Activated naive CD8-positive, alpha-beta T cell treated with anti-CD3 and anti-CD28 coated beads, Interleukin-2, amount 50 U/mL, for 16 hours (primary cell): ENCODE results near the gene CAMTA1.
"Not testable (repeated sequence)": the region's sequence is repeated elsewhere in the genome, so short reads cannot be mapped to it uniquely, and the experiment has no call there.

Source experiments
- DNase-seq: peaks from one replicate; pipeline ENCODE4 v3.0.0-alpha.2; 2020; ENCODE audit warnings: low read depth, low spot score

Gene CAMTA1

DNA sequence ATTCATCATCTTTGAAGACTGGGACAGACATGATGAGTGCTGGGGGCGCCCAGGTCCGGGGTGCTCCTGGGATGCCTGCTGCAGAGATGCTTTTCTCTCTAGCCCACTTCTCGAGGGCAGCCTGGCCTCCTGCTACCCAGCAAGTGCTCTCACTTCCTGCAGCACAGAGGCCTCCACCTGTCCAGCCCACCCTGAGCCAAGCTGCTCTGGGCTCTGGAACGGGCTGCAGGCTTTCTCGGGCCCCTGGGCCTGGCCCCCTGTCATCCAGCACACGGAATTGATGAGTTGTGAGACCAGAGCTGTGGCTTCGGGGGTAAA lies 516.4 kb downstream of the CAMTA1 start:
- no peak for DNase-seq

DNA sequence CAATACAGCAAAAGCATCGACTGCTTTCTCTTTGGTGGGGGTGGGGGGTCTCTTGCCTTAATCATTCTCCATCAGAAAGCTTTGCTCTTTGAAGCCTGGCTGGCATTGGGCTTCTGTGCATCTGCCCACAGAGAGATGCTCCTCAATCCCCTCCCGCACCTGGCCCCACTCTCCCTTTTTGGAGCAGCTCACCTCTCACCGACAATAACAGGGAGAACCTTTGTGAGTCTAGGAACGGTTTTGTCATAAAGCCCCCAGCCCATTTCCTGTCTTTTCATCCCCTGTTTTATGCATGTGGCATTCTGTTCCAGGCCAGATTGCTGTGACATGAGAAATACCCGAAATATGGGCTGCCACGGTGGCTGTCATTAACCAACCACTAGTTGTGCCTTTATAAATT lies 516.9 kb downstream of the CAMTA1 start:
- no peak for DNase-seq

DNA sequence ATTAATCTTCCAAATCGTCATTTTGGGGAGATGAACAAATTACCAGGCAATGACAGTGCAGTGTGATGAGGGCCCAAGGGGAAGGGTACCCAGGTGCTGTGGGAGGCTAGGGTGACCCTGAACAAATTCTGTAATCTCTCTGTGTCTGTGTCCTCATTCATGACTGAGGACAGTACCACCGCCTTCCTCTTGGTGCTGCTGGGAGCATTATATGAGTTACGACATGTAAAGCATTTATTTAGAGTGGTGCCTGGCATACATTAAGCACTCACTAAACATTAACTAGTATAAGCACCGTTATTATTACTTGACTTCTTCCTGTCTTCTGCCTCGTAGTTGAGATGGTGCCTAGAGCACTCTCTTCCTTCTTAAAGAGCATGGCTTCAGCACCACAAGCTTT lies 517.6 kb downstream of the CAMTA1 start:
- no peak for DNase-seq

DNA sequence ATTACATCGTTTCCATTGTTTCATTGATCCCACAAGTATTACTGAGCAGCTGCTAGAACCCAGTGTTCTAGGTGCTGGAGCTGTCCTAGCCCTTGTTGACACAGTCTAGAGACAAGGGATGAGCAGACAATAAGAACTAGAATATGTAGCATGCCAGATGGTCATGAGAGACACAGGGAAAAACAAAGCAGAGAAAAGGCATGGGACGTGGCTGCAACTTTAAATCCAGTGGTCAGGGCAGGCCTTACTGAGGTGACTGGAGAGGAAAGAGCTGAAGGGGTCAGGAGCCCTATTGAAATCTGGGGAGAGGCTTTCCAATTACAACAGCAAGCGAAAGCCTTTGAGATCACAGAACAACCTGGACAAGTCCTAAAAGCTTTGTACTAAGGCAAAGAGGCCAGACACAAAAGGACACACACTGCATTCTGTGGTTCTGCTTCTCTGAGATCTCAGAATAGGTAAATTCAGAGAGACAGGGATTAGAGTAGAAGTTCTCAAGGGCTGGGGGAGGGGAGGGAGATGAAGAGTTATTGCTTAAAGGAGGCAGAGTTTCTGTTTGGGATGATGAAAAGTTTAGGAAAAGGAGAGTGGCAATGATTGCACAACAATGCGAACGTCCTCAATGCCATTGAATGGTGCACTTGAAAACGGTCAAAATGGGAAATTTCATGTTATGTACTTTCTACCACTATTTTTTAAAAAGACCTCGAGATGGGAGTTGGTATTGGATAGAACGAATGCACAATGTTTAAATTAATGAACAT lies 518.5 kb downstream of the CAMTA1 start:
- no peak for DNase-seq

DNA sequence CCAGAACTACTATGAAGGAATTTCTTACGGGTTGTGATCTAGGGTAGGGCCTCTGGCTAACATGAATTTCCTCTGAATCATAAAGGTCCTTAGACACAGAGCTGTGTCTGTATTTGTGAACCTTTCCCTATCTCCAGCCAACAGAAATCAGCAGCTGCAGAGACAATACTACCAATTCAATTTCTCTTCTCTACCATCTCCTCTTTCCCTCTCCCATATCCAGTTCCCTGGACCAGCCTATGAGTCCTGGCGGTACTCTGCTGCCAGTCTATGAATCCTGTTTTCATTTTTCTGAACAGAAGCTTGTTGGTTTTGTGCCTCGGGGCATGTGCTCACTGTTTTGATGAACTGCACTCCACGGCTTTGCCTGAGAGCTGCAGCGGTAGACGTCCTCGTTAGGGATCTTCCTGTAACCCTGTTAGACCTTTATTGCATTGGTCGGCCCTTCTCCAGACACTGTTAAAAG lies 527.9 kb downstream of the CAMTA1 start:
- no peak for DNase-seq

DNA sequence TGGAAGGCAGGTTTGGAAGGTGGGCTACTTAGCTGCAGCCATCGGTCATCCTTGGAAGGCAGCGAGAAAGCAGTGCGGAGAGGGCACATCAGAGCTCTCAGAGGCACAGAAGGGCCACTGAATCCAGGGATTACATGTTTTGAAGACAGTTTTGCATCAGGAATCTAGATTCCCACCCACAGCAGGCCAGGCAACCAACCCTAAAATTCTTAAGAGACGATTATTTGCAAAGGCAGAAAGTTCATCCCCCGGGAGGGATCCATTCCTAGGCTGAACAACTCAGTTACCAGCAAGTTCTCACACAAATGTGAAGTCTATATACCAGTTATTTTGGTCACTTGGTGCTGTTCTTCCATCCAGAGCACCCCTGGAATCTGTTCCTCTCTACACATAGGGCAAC lies 528.6 kb downstream of the CAMTA1 start:
- no peak for DNase-seq

DNA sequence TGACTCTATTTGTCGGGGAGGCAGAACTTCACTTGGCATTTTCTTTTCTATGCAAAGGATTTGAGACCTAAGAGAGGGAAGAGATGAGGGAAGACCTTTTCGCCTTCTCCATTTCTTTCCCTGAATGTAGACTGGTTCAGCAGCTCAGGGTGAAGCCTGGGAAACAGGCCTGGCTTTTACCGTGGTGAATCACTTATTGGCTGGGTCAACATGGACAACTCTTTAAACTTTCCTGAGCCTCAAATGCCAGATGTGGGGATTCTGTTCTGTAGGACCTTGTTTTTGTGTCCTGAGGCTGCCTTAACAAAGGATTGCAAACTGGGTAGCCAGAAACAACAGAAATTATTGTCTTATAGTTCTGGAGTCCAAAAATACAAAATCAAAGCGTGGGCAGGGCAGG lies 530.1 kb downstream of the CAMTA1 start:
- DNase-seq: no peak

GRCh38 chr1:7315946-7316345 lies 530.7 kb downstream of the CAMTA1 start:
- no peak for DNase-seq

- DNase-seq: no peak
Observed at GRCh38 chr1:7317888-7318287, 532.6 kb downstream of the CAMTA1 start.

GRCh38 chr1:7319196-7319595 lies 533.9 kb downstream of the CAMTA1 start:
- no peak for DNase-seq

- no peak for DNase-seq
Observed at GRCh38 chr1:7320661-7321060, 535.4 kb downstream of the CAMTA1 start.

DNA sequence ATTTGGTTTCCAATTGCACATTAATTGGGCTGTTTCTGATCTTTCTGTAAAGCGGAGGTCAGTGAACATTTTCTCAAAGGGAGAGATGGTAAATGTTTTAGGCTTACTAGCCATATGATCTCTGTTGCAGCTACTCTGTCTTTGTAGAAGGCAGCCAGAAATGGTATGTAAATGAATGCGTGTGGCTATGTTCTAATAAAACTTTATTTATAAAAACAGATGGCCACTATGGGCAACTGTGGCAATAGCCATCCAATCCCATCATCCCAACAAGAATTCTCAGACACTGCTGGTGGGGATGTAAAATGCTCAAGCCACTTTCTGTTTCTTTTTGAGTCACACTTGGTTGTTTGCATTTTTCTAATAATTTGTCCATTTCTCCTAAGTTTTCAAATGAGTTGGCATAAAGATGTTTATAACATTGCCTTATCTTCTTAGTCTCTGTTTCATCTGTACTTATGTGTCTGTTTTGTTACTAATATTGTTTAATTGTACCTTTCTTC lies 537.1 kb downstream of the CAMTA1 start:
- DNase-seq: no peak

GRCh38 chr1:7322912-7323311 lies 537.7 kb downstream of the CAMTA1 start:
- no peak for DNase-seq

DNA sequence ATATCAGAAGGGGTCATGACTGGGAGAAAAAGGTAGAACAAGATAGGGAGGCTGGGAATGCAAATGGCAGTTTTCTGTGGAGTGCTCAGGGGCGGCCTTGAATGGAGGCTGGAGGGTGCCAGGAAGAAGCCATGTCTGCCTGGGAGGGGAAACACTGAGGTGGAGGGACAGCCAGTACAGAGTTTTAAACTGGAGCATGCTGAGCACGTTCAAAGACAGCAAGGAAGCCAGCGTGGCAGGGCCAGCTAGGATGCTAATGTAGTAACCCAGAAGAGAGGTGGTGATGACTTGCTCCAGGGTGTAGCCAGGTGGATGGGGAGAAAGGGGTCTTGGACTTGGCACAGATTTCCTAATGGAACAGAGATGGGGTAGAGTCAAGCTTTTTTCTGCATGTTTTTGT lies 540.0 kb downstream of the CAMTA1 start:
- no peak for DNase-seq

GRCh38 chr1:7326366-7326765 lies 541.1 kb downstream of the CAMTA1 start:
- no peak for DNase-seq

- no peak for DNase-seq
Observed at GRCh38 chr1:7327849-7328248, 542.6 kb downstream of the CAMTA1 start.

DNA sequence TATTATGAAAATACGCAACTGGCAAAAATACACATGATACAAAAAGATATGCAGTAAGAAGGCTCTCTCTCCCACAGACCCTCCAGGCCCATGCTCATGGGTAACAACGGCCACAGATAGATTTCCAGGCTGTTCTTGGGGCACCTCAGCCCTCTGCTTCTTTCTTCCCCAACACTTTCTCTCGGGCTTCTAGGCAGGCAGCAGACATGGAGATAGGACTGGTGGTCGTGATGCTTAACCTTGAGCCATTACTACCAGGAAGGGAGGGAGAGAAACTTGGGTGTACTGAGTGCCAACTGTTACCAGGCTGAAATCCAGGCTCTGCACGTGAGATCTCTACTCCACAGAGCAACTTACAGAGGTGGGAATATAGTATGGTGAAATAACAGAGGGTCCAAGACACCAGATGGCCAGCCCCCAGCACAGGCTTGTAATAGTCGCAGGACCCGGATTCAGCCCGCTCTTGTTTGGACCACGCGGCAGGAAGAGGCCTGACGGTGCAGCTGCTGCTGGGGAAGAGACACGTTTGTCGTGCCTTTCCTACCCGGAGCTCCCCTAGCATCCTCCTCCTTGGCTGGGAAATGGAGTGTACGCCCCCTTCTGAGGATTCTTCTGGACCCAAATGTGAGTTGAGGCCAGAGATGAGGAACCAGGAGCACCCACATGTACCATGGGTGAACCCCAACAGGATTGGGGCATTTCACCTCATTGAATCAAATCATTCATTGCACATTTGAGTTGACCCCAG lies 544.8 kb downstream of the CAMTA1 start:
- no peak for DNase-seq

DNA sequence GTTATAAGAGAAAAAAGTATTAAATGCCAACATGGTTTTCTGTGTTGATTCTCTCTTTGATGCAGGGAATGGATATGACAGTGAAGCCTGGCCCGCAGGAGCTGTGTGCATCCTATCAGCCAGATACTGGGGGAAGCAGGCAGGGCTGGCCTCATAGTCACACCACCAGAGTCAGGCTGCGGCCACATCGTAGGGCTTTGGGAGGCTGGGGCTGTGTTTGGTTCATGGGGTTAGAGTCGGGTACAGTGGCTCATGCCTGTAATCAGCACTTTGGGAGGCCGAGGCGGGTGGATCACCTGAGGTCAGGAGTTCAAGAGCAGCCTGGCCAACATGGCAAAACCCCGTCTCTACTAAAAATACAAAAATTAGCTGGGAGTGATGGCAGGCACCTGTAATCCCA lies 545.5 kb downstream of the CAMTA1 start:
- DNase-seq: not testable (repeated sequence)

DNA sequence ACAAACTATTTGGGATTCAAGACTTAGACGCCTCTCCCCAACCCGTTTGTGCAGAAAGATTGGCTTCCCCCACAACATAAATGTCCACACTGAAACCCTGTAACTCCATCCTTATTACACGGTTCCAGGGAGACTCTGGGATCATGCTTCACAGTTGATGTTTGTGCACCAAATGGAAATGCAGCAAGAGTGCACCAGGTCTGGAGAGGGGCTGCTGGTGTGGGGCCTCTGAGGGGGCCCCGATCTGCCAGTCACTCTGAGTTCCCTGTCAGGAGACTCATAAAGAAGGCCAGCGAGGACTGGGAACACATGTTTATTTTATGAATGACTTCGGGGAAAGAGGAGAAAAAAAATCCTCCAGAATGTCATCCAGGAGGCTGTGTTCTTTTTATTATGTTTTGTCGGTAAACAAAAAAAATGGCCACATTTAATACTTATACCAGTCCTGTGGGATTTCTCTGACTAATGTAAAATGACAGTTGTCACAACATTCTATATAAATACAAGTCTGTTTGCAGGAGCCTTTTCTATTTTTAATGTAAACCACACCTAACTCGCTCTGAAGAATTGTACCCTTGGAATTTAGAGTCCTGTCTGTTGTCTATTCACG lies 546.8 kb downstream of the CAMTA1 start:
- DNase-seq: no peak

- DNase-seq: no peak
Observed at GRCh38 chr1:7333094-7333493, 547.8 kb downstream of the CAMTA1 start.

- DNase-seq: no peak
Observed at GRCh38 chr1:7333620-7334019, 548.4 kb downstream of the CAMTA1 start.

- DNase-seq: no peak
Observed at GRCh38 chr1:7334475-7335035, 549.3 kb downstream of the CAMTA1 start.
